PC-3 (cell line): Measurements from ENCODE around the gene NME4. TPM values are rescaled to one million over a fixed set of nuclear protein-coding genes. Genes with fewer than 3 reads are reported as not detected.

Experiments used
- ATAC-seq: fragments of 200-7000 bp; cut with Tn5 transposase; 2 replicates; pipeline ENCODE4 v1.9.1; 2020; ENCODE audit warnings: mild to moderate bottlenecking, moderate library complexity
- BruUV-seq: library from RNA; stranded (reverse); fragments of 400-500 nt; replicated peaks from 2 replicates; lab custom pipeline; 2021; lab: Mats Ljungman, UMichigan
- CTCF ChIA-PET: fragments of 300-600 bp; sonication (Branson Sonifier 250); formaldehyde crosslinking; loops from one replicate; lab custom pipeline; 2022; ENCODE audit warnings: antibody characterized with exemption; lab: Charles Lee
- POLR2A ChIA-PET: fragments of 300-600 bp; sonication (Branson Sonifier 250); formaldehyde crosslinking; loops from one replicate; lab custom pipeline; 2022; ENCODE audit warnings: antibody characterized with exemption; ENCODE audit not compliant: unreplicated experiment; lab: Charles Lee
- DNase-seq: peaks from one replicate; pipeline ENCODE4 v3.0.0-alpha.2; 2015
- H2AFZ ChIP-seq: fragments of 300-600 bp; sonication (generic); 2 replicates; pipeline ENCODE4 v1.6.0; 2016; ENCODE audit warnings: antibody characterized with exemption, low read length
- H3F3A ChIP-seq: fragments of 300-600 bp; sonication (generic); one replicate; pipeline ENCODE4 v1.6.0; 2017; ENCODE audit warnings: antibody characterized with exemption, low read length, control low read depth, mild to moderate bottlenecking; ENCODE audit not compliant: unreplicated experiment
- H3K27ac ChIP-seq: fragments of 300-600 bp; sonication (generic); 2 replicates; pipeline ENCODE4 v1.5.1; 2016; ENCODE audit warnings: mild to moderate bottlenecking, low read length
- H3K27me3 ChIP-seq: fragments of 300-600 bp; sonication (generic); 2 replicates; pipeline ENCODE4 v1.6.1; 2016; ENCODE audit warnings: low read length, mixed read lengths
- H3K36me3 ChIP-seq: fragments of 300-600 bp; sonication (generic); 2 replicates; pipeline ENCODE4 v1.6.1; 2016; ENCODE audit warnings: low read depth, mixed run types, low read length, mixed read lengths
- H3K4me1 ChIP-seq: fragments of 300-600 bp; sonication (generic); 2 replicates; pipeline ENCODE4 v1.5.1; 2016; ENCODE audit warnings: low read length; ENCODE audit not compliant: insufficient read depth
- H3K4me2 ChIP-seq: fragments of 300-600 bp; sonication (generic); 2 replicates; pipeline ENCODE4 v1.6.0; 2016; ENCODE audit warnings: low read length
- H3K4me3 ChIP-seq: fragments of 300-600 bp; sonication (generic); 2 replicates; pipeline ENCODE4 v1.5.1; 2016; ENCODE audit warnings: mild to moderate bottlenecking, low read length, mixed read lengths
- H3K79me2 ChIP-seq: fragments of 300-600 bp; sonication (generic); 2 replicates; pipeline ENCODE4 v1.6.1; 2017; ENCODE audit warnings: low read length, mixed read lengths
- H3K9ac ChIP-seq: fragments of 300-600 bp; sonication (generic); 2 replicates; pipeline ENCODE4 v1.6.0; 2016; ENCODE audit warnings: mild to moderate bottlenecking, low read length
- H3K9me2 ChIP-seq: fragments of 300-600 bp; sonication (generic); replicated peaks from 2 replicates; pipeline ENCODE4 v1.6.1; 2016; ENCODE audit warnings: mixed run types, low read length, mixed read lengths
- H3K9me3 ChIP-seq: fragments of 300-600 bp; sonication (generic); 2 replicates; pipeline ENCODE4 v1.6.1; 2016; ENCODE audit warnings: low read length, mixed read lengths
- H4K20me1 ChIP-seq: fragments of 300-600 bp; sonication (generic); 2 replicates; pipeline ENCODE4 v1.6.1; 2016; ENCODE audit warnings: low read length, mixed read lengths
- EZH2 ChIP-seq: fragments of 300-600 bp; sonication (generic); IDR thresholded peaks from one replicate; pipeline ENCODE4 v1.6.1; 2017; ENCODE audit warnings: antibody characterized with exemption, mild to moderate bottlenecking, low read length; ENCODE audit not compliant: unreplicated experiment
- EZH2phosphoT487 ChIP-seq: fragments of 300-600 bp; sonication (generic); IDR thresholded peaks from 2 replicates; pipeline ENCODE4 v1.6.1; 2018; ENCODE audit warnings: mild to moderate bottlenecking, antibody characterized with exemption, low read length, borderline replicate concordance
- intact Hi-C: fragments of 100-400 bp; cut with micrococcal nuclease; formaldehyde crosslinking; loops from 2 replicates; pipeline ENCODE4 v1.9.0; 2023
- total RNA-seq: library from RNA; depleted of rRNA; stranded (reverse); fragments of >200 nt; gene quantifications from 2 replicates; pipeline ENCODE4 v1.2.3, GENCODE V29; 2014
- TF ChIP-seq, protein P1 (sequence below): fragments of 300-600 bp; sonication (generic); conservative IDR thresholded peaks from 2 replicates; pipeline ENCODE4 v1.5.1; 2017; ENCODE audit warnings: antibody characterized with exemption, low read depth, mild to moderate bottlenecking, low read length

Gene NME4
- total RNA-seq, 1 experiment from 2014 or later, result 182 TPM

DNA sequence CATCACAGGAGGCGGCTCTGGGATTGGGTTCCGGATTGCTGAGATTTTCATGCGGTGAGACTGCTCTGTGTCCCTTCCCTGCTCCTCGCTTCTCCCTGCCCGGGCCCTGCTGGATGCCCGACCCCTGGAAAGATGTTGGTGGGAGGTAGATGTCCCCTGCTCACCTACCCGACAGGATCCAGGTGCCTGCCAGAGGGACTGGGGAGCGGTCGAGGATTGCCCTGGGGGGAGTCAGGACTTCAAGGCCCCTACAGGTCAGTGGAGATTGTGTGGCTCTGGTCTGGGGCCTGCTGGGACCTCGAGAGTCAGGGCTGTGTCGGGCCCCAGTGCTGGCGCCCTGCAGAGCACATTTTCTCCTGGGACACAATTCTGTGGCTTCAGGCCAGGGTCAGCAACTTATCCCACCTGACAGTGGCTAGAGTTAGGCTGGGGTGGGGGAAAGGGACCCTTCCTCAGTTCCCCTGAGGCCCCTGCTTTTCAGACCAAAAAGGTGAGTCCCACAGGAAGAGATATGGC, 8.0 kb downstream of the NME4 start:
- Histone ChIP-seq H3K9ac (no peak overlapping the region), H3K36me3 (no peaks in the 10 kb centered on the region), H4K20me1 (no peaks in the 10 kb centered on the region), H3K27me3 (no peaks in the 10 kb centered on the region), H3K4me2 (no peak overlapping the region), H3K27ac (no peak overlapping the region), H3K4me3 (no peak overlapping the region), H3F3A (no peaks in the 10 kb centered on the region), H3K79me2 (peaks cover 14% of the 10 kb centered on the region), H3K4me1 (peaks cover 6% of the 10 kb centered on the region; the same call in 1 of the 2 replicates), H3K9me2 (no peaks in the 10 kb centered on the region), H2AFZ (no peak overlapping the region), H3K9me3 (no peaks in the 10 kb centered on the region)
- intact Hi-C loops, result no loop called here
- ATAC-seq (no peak), DNase-seq (no peak)
- ChIA-PET CTCF (no interaction called here), POLR2A (no interaction called here)
- TF ChIP-seq, protein P1, sequence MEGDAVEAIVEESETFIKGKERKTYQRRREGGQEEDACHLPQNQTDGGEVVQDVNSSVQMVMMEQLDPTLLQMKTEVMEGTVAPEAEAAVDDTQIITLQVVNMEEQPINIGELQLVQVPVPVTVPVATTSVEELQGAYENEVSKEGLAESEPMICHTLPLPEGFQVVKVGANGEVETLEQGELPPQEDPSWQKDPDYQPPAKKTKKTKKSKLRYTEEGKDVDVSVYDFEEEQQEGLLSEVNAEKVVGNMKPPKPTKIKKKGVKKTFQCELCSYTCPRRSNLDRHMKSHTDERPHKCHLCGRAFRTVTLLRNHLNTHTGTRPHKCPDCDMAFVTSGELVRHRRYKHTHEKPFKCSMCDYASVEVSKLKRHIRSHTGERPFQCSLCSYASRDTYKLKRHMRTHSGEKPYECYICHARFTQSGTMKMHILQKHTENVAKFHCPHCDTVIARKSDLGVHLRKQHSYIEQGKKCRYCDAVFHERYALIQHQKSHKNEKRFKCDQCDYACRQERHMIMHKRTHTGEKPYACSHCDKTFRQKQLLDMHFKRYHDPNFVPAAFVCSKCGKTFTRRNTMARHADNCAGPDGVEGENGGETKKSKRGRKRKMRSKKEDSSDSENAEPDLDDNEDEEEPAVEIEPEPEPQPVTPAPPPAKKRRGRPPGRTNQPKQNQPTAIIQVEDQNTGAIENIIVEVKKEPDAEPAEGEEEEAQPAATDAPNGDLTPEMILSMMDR, result no peak
- TF ChIP-seq EZH2phosphoT487, result no peak
- no peak for TF ChIP-seq EZH2
- BruUV-seq, result no TSS peak

DNA sequence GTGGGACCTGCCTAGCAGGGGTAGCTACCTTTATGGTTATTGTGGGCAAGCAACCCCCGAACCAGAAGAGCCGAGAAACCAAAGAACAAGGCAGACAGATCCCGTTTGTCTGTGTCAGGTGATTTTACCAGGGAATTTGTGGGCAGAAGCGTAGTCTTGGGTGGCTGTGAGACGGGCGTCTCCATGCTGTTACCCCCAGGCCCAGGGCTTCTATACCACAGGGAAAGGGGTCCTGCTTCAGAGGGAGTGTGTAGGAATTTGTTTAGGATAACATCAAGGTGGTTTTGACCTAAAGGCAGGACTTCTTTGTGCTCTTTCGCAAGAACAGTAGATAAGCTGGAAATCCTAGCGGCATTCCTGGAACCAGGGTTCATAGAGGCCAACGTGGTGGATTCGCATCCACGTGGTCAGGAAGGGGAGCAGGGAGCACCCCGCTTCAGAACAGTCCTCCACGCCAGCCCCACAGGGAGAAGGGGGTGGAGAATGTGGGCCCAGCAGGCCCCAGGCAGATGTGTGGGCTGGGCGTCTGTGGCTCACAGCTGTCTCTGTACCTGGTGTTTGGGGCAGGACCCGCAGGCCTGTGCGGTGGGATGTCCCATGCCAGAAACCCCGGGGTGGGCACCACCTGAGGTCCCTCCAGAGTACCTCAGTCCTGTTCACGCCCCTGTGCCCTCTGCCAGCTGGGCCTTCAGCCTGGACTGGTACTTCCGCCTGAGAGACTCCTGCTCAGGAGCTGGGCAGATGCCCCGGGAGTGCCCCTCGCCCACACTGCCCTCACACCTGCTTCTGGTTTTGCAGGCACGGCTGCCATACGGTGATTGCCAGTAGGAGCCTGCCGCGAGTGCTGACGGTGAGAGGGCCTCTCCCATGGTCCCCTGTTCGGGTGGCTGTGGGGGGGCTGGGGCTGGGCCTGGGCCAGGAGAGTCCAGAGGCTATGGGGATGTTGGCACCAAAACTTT, 8.8 kb downstream of the NME4 start:
- CTCF ChIA-PET, result no interaction called here

More for the DNA sequence above, 8.8 kb downstream of the NME4 start:
- Histone ChIP-seq H3K36me3 (no peaks in the 10 kb centered on the region), H3K79me2 (peaks cover 10% of the 10 kb centered on the region), H3K4me1 (no peaks in the 10 kb centered on the region), H3F3A (no peaks in the 10 kb centered on the region), H3K27me3 (no peaks in the 10 kb centered on the region), H3K27ac (no peak overlapping the region), H3K4me3 (no peak overlapping the region), H3K9me2 (no peaks in the 10 kb centered on the region), H3K9ac (no peak overlapping the region), H3K9me3 (no peaks in the 10 kb centered on the region), H3K4me2 (no peak overlapping the region), H2AFZ (no peak overlapping the region), H4K20me1 (no peaks in the 10 kb centered on the region)
- TF ChIP-seq EZH2phosphoT487, result no peak
- TF ChIP-seq, protein P1, result no peak
- TF ChIP-seq EZH2, result no peak
- ATAC-seq (no peak), DNase-seq (no peak)
- BruUV-seq, result no TSS peak
- intact Hi-C loops, result no loop called here
- POLR2A ChIA-PET, result no interaction called here
